H9 (cell line): ENCODE measurements around the gene FRMD1. TPM values are rescaled to one million over a fixed set of nuclear protein-coding genes. Genes with fewer than 3 reads are reported as not detected.

Experiments
- DNase-seq: peaks from one replicate; pipeline ENCODE4 v3.0.0-alpha.2; 2017
- H2AFZ ChIP-seq: one replicate; pipeline ENCODE4 v1.6.1; 2013; ENCODE audit warnings: mild to moderate bottlenecking, low read length, control low read depth, moderate library complexity
- H2AK5ac ChIP-seq: 2 replicates; pipeline ENCODE4 v1.6.1; 2013; ENCODE audit warnings: low read length, control low read depth, mixed read lengths; ENCODE audit not compliant: insufficient read length
- H2BK120ac ChIP-seq: one replicate; pipeline ENCODE4 v1.6.1; 2013; ENCODE audit warnings: low read depth, mild to moderate bottlenecking, low read length, control low read depth, inconsistent platforms; ENCODE audit not compliant: poor library complexity, severe bottlenecking
- H2BK12ac ChIP-seq: 2 replicates; pipeline ENCODE4 v1.6.1; 2013; ENCODE audit warnings: low read length, control low read depth, mixed read lengths, low read depth; ENCODE audit not compliant: insufficient read length
- H2BK15ac ChIP-seq: 2 replicates; pipeline ENCODE4 v1.6.1; 2013; ENCODE audit warnings: low read depth, low read length, control low read depth
- H2BK20ac ChIP-seq: one replicate; pipeline ENCODE4 v1.6.1; 2013; ENCODE audit warnings: low read depth, mild to moderate bottlenecking, low read length, control low read depth, inconsistent platforms; ENCODE audit not compliant: poor library complexity, severe bottlenecking
- H2BK5ac ChIP-seq: 2 replicates; pipeline ENCODE4 v1.6.1; 2013; ENCODE audit warnings: low read length, control low read depth, mixed read lengths; ENCODE audit not compliant: insufficient read length
- H3K14ac ChIP-seq: 2 replicates; pipeline ENCODE4 v1.6.1; 2013; ENCODE audit warnings: low read length, control low read depth; ENCODE audit not compliant: insufficient read depth
- H3K18ac ChIP-seq: 2 replicates; pipeline ENCODE4 v1.6.1; 2013; ENCODE audit warnings: low read depth, mild to moderate bottlenecking, mixed read lengths, low read length, control low read depth; ENCODE audit not compliant: insufficient read length
- H3K23ac ChIP-seq: 2 replicates; pipeline ENCODE4 v1.6.1; 2013; ENCODE audit warnings: low read length, control low read depth, mixed read lengths, low read depth; ENCODE audit not compliant: insufficient read length
- H3K23me2 ChIP-seq: 2 replicates; pipeline ENCODE4 v1.6.1; 2013; ENCODE audit warnings: low read depth, mild to moderate bottlenecking, mixed read lengths, low read length, control low read depth; ENCODE audit not compliant: insufficient read length, poor library complexity, severe bottlenecking
- H3K27ac ChIP-seq: 2 replicates; pipeline ENCODE4 v1.5.1; 2013; ENCODE audit warnings: low read length, control low read depth, mixed read lengths, low read depth; ENCODE audit not compliant: insufficient read length
- H3K27me3 ChIP-seq: 2 replicates; pipeline ENCODE4 v1.6.1; 2013; ENCODE audit warnings: low read length, control low read depth, inconsistent platforms; ENCODE audit not compliant: insufficient read depth
- H3K4ac ChIP-seq: 2 replicates; pipeline ENCODE4 v1.6.1; 2013; ENCODE audit warnings: low read depth, mild to moderate bottlenecking, control low read depth, inconsistent platforms, low read length, moderate library complexity
- H3K4me1 ChIP-seq: 2 replicates; pipeline ENCODE4 v1.6.1; 2013; ENCODE audit warnings: low read length, control low read depth, inconsistent platforms; ENCODE audit not compliant: insufficient read depth
- H3K4me2 ChIP-seq: 2 replicates; pipeline ENCODE4 v1.6.1; 2013; ENCODE audit warnings: low read length, control low read depth, mixed read lengths; ENCODE audit not compliant: insufficient read length, insufficient read depth
- H3K56ac ChIP-seq: 2 replicates; pipeline ENCODE4 v1.6.1; 2013; ENCODE audit warnings: low read depth, mild to moderate bottlenecking, mixed read lengths, low read length, control low read depth; ENCODE audit not compliant: insufficient read length
- H3K79me1 ChIP-seq: 2 replicates; pipeline ENCODE4 v1.6.1; 2013; ENCODE audit warnings: low read depth, mild to moderate bottlenecking, moderate library complexity, low read length, control low read depth, inconsistent platforms; ENCODE audit not compliant: insufficient read depth, poor library complexity, severe bottlenecking
- H3K79me2 ChIP-seq: 2 replicates; pipeline ENCODE4 v1.6.1; 2013; ENCODE audit warnings: low read length, control low read depth, inconsistent platforms; ENCODE audit not compliant: insufficient read depth
- H3K9ac ChIP-seq: 2 replicates; pipeline ENCODE4 v1.6.1; 2013; ENCODE audit warnings: low read length, control low read depth, mixed read lengths; ENCODE audit not compliant: insufficient read length; ENCODE audit errors: extremely low read depth
- H3K9me3 ChIP-seq: one replicate; pipeline ENCODE4 v1.6.1; 2013; ENCODE audit warnings: low read depth, low read length, inconsistent platforms; ENCODE audit not compliant: control insufficient read depth
- H3T11ph ChIP-seq: one replicate; pipeline ENCODE4 v1.6.1; 2013; ENCODE audit warnings: mild to moderate bottlenecking, low read length, control low read depth, inconsistent platforms
- H4K20me1 ChIP-seq: one replicate; pipeline ENCODE4 v1.6.1; 2013; ENCODE audit not compliant: control insufficient read depth, insufficient read length, insufficient read depth
- H4K5ac ChIP-seq: 2 replicates; pipeline ENCODE4 v1.6.1; 2013; ENCODE audit warnings: low read depth, mild to moderate bottlenecking, mixed read lengths, low read length, control low read depth; ENCODE audit not compliant: insufficient read length
- H4K8ac ChIP-seq: replicated peaks from 2 replicates; pipeline ENCODE4 v1.6.1; 2013; ENCODE audit warnings: low read length, control low read depth, mixed read lengths, low read depth; ENCODE audit not compliant: insufficient read length
- H4K91ac ChIP-seq: 2 replicates; pipeline ENCODE4 v1.6.1; 2013; ENCODE audit warnings: low read depth, mild to moderate bottlenecking, moderate library complexity, mixed read lengths, low read length, control low read depth; ENCODE audit not compliant: insufficient read length
- H3K27ac Mint-ChIP-seq, 3 experiments: 2 replicates in 2 of 3; 3 replicates in 1 of 3; pipeline ENCODE4 v1.8.0; 2020 to 2021; ENCODE audit warnings: mixed read lengths in 3 of 3, mild to moderate bottlenecking in 1 of 3, moderate library complexity in 1 of 3
- H3K27me3 Mint-ChIP-seq: 2 replicates; pipeline ENCODE4 v1.8.0; 2021; ENCODE audit warnings: low read depth, mild to moderate bottlenecking, moderate library complexity, mixed read lengths
- H3K36me3 Mint-ChIP-seq, 3 experiments: 2 replicates in 2 of 3; 3 replicates in 1 of 3; pipeline ENCODE4 v1.8.0; 2020 to 2021; ENCODE audit warnings: low read depth in 3 of 3, mixed read lengths in 3 of 3; ENCODE audit not compliant: insufficient read depth in 1 of 3
- H3K4me1 Mint-ChIP-seq, 2 experiments: 2 replicates each; pipeline ENCODE4 v1.8.0; 2020; ENCODE audit warnings: mixed read lengths in 2 of 2
- H3K4me3 Mint-ChIP-seq, 2 experiments: 2 replicates in 1 of 2; 3 replicates in 1 of 2; pipeline ENCODE4 v1.8.0; 2020 to 2021; ENCODE audit warnings: mild to moderate bottlenecking in 2 of 2, mixed read lengths in 2 of 2, moderate library complexity in 1 of 2
- H3K9me3 Mint-ChIP-seq, 2 experiments: 2 replicates in 1 of 2; 3 replicates in 1 of 2; pipeline ENCODE4 v1.8.0; 2020; ENCODE audit warnings: mild to moderate bottlenecking in 2 of 2, mixed read lengths in 2 of 2, moderate library complexity in 1 of 2
- WGBS: extraction: QIAGEN DNeasy Blood & Tissue Kit; methylation state at CpG from one replicate; pipeline ENCODE4 v1.1.7; 2013; ENCODE audit warnings: missing lambda C conversion rate, low lambda C conversion rate, mixed read lengths; ENCODE audit not compliant: insufficient read length; ENCODE audit errors: extremely low coverage; 5-methylcytosine and 5-hydroxymethylcytosine counted together
- total RNA-seq: library from RNA; stranded (reverse); gene quantifications from 2 replicates; pipeline ENCODE4 v1.2.1, GENCODE V29; 2021
- TF ChIP-seq, protein P1 (sequence below): fragments of 200-600 bp; sonication (generic); conservative IDR thresholded peaks from 3 replicates; pipeline ENCODE4 v1.8.0; 2021; ENCODE audit warnings: antibody characterized with exemption, mild to moderate bottlenecking

The FRMD1 gene
- total RNA-seq, 1 experiment from 2014 or later: not detected

DNA sequence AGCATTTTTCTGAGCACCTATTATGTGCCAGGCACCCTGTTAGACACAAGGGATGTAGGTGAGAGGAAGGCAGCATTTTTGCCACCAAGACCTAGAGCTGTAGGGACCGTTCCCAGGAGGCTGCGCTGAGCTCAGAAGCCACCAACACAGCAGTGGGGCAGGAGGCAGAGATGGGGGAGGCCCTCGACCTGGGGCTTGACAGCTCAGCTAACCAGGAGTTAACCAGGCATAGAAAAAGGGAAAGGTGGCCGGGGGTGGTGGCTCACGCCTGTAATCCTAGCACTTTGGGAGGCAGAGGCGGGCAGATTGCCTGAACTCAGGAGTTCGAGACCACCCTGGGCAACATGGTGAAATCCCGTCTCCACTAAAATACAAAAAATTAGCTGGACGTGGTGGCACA is 52.1 kb downstream of the FRMD1 start:
- Histone ChIP-seq H3K4ac (no peak overlapping the region), H3K23ac (no peak overlapping the region), H3K9me3 (no peaks in the 10 kb centered on the region), H3K27me3 (no peaks in the 10 kb centered on the region), H2BK15ac (no peak overlapping the region), H3K27ac (no peak overlapping the region), H4K20me1 (no peaks in the 10 kb centered on the region), H3K4me2 (no peak overlapping the region), H4K8ac (no peak overlapping the region), H3K23me2 (no peaks in the 10 kb centered on the region), H3K9ac (no peak overlapping the region), H4K5ac (no peak overlapping the region), H2BK120ac (no peak overlapping the region), H4K91ac (no peak overlapping the region), H2AK5ac (no peak overlapping the region), H3K79me2 (no peaks in the 10 kb centered on the region), H3T11ph (no peak overlapping the region), H3K79me1 (no peaks in the 10 kb centered on the region), H2BK5ac (no peak overlapping the region), H2AFZ (no peak overlapping the region), H3K4me1 (peaks cover 4% of the 10 kb centered on the region; the same call in 1 of the 2 replicates), H2BK20ac (no peak overlapping the region), H2BK12ac (no peak overlapping the region), H3K14ac (no peak overlapping the region), H3K56ac (no peak overlapping the region), H3K18ac (no peak overlapping the region)
- peaks cover 1% of the 10 kb centered on the region for H3K27me3 Mint-ChIP-seq
- DNase-seq: no peak
- no peaks in the 10 kb centered on the region for H3K9me3 Mint-ChIP-seq
- WGBS: no CpG with 5 or more reads among the region's 9 CpGs
- H3K4me3 Mint-ChIP-seq: no peak overlapping the region
- TF ChIP-seq, protein P1, sequence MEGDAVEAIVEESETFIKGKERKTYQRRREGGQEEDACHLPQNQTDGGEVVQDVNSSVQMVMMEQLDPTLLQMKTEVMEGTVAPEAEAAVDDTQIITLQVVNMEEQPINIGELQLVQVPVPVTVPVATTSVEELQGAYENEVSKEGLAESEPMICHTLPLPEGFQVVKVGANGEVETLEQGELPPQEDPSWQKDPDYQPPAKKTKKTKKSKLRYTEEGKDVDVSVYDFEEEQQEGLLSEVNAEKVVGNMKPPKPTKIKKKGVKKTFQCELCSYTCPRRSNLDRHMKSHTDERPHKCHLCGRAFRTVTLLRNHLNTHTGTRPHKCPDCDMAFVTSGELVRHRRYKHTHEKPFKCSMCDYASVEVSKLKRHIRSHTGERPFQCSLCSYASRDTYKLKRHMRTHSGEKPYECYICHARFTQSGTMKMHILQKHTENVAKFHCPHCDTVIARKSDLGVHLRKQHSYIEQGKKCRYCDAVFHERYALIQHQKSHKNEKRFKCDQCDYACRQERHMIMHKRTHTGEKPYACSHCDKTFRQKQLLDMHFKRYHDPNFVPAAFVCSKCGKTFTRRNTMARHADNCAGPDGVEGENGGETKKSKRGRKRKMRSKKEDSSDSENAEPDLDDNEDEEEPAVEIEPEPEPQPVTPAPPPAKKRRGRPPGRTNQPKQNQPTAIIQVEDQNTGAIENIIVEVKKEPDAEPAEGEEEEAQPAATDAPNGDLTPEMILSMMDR: no peak
- H3K4me1 Mint-ChIP-seq: peaks cover 23 to 27% of the 10 kb centered on the region in 2 experiments
- H3K27ac Mint-ChIP-seq: no peak overlapping the region
- H3K36me3 Mint-ChIP-seq: no peaks in the 10 kb centered on the region
